ENCODE measurements around the gene AQP4.

- no peak for TF ChIP-seq CTCF (IDR thresholded peaks at IDR 0.05)
- TF ChIP-seq POLR2AphosphoS5 (IDR thresholded peaks at IDR 0.05): no peak
- no peak for TF ChIP-seq POLR2A (IDR thresholded peaks at IDR 0.05)
- no peak for TF ChIP-seq EP300 (IDR thresholded peaks at IDR 0.05)
Measured at GRCh38 chr18:26806224-26806623, 59.3 kb downstream of the AQP4 start.

Data from upper lobe of left lung (tissue), 4 donors.